T-helper 1 cell treated with Interleukin-12 subunit alpha and Interleukin-12 subunit beta and Interleukin-4 antibody, amounts not matched to agents 30 ng/mL and 1 ng/mL, for 36 hours (primary cell): ENCODE results near the gene TBC1D12. TPM values are rescaled to one million over a fixed set of nuclear protein-coding genes. Genes with fewer than 3 reads are reported as not detected.

Source experiments
- intact Hi-C: fragments of 100-400 bp; cut with micrococcal nuclease; formaldehyde crosslinking; loops from one replicate; pipeline ENCODE4 v1.15.1; 2024
- total RNA-seq: library from RNA; stranded (reverse); gene quantifications from 2 replicates; pipeline ENCODE4 v1.2.3, GENCODE V29; 2022

The TBC1D12 gene
- total RNA-seq, 1 donor from 2014 or later = 0.74 TPM

DNA sequence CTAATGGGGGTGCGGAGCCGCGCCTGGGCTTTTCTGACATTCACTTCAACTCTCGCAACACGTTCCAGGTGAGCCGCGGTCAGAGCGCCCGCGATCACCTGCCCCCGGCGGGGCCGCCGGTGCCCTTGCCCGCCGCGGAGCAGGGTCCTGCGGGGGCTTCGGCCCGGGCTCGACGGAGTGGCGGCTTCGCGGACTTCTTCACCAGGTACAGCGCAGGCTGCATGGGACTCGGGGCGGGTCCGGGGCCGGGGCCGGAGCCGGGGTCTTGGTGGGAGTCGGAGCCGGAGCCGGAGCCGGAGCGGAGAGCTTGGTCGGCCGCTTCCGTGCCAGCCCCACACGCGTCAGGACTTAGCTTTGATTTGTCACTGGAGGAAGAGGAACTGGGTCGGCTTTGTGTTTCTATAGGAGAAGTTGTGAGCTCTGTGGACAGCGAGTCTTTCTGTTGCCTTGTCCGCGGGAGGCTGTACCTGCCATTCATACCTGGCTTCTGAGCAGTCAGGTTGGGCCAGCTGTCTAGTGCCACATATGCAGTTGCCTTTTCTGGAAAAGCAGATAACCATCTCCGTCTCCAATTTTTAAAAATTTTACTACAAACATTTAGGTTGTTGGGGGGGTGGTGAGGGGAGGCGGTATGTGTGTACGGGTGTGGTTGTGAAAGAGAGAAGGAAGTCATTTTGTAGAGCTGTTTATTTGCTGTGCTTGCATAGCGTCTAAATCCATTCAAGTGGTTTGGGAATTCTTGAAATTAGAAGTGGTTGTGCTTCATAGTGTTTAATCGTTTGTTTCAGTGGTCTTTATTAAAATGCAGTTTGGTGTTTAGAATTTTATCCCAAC, 1.3 kb downstream of the TBC1D12 start:
- intact Hi-C loops = loop anchor here (1.0 kb wide), 1 partner anchor 142 kb away; the partner anchor contains the start of gene HELLS

DNA sequence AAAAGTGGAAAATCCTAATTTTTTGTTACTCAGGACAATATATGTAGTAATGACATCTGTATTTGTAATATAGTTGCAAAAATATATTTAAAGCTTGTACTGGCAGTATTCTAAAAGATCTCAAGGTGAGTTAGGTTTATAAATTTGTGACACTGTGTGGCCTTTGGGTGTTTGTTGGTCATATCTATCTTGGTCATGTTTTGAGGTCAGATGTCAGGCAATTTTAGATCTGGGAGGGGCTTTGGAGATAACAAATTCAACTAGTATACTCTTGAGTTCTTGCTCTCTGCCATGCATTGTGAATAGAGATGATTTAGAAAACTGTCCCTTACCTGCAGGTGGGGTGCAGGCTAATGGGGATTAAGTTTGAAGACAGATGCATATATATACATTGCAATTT, 3.1 kb downstream of the TBC1D12 start:
- intact Hi-C loops = no loop called here

DNA sequence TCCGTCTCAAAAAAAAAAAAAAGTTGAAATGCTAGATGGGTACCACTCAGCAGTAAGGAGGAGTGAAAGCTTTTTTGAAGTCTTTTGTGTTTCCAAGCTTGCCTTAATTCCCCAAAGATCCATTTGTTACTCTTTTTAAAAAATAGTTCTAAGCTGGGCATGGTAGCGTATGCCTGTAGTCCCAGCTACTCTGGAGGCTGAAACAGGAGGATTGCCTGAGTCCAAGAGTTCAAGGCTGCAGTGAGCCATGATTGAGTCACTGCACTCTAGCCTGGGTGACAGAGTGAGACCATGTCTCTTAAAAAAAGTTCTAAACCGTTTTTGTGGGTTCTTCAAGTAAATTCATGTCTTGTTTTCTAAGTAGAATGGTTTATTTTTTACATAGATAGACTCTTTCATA, 5.3 kb downstream of the TBC1D12 start:
- intact Hi-C loops = no loop called here

DNA sequence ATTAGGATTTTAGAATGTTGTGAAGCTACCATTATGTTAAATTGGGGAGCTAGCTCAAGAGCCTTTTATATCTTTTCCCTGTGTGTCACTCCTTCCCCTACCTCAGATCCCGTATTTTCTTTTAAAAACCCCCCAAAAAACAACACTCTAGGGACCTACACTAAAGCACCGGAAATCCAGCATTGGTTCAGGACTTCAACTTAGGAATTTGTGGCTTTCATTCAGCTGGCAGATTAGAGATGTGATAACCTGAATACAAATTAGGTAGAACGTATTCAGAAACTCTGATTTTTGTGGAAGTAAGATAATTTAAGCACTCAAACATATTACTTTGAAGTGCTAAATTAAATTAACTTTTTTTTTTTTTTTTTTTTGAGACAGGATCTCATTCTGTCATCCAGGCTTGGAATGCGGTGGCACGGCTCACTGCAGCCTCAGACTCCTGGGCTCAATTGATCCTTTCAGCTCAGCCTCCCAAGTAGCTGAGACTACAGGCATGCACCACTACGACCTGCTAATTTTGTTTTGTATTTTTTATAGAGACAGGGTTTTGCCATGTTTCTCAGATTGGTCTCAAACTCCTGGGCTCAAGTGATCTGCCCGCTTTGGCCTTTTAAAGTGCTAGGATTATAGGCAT, 6.8 kb downstream of the TBC1D12 start:
- intact Hi-C loops = no loop called here

DNA sequence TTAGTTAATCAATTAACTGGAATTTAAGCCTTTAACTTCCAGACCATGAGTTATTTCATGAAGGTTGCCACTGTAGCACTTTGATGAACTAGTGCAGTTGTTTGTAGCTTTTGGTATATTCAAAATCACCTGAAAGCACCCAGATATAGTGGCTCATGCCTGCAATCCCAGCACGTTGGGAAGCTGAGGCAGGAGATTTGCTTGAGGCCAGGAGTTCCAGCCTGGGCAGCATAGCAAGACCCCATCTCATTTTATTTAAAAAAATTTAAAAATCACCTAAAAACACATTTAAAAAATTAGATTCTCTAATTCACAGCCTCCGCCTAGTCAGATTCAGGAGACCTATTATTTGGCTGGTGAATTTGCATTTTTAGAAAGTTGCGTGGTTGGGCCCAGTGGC, 9.0 kb downstream of the TBC1D12 start:
- intact Hi-C loops = no loop called here

DNA sequence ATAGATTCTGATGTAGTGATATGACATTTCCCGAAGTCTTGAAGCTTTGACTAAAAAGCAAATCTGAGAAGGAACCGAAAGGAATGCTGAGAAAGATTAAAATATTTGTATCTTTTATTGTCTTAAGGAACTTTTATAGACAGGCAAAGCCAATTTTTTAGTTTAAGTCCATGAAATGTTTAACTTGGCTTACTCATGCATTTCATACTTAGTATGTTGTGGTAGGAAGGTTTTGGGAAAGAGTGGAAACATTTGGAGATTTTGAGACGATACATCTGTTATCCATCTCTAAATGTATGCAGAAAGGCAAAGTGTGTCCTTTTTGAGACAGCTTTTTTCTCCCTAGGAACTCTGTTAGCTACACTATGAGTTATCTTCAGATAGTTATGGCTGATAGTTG, 10.1 kb downstream of the TBC1D12 start:
- intact Hi-C loops = no loop called here

DNA sequence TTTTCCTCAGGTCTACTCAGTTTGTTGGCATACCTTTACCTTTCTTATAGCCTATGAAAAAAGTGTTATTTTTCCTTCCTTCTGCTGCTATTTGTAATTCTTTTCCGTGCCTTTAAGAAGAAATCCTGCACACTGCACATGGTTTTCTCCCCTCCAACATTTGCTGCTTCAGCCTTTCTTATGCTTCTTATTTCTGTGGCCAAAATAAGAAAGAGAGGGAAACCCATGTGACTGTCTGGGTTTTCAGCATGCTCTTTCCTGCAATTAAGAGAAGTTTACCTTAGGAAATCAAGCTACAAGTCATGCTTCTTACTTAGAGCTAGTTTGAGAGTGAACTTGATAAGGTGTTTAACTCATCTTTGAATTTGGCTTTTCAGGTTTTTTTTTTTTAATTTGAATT, 11.0 kb downstream of the TBC1D12 start:
- intact Hi-C loops = no loop called here

DNA sequence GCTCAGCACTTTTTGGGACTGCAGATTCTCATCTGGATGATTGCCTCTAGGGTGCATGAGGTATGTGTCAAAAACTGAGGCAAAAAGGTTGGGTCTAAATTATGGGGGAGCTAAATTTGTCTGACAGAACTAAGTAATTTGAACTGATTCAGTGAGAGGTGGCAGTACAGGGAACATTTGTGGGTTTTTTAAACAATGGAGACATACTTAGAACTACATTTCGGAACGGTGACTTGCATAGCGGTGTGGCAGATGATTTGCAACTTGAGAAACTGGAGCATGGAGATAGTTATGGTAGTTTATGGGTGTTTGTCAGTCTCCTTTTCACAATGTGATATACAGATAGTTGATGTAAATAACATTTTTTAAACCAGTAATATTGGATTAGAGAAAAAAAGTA, 14.6 kb downstream of the TBC1D12 start:
- intact Hi-C loops = no loop called here

DNA sequence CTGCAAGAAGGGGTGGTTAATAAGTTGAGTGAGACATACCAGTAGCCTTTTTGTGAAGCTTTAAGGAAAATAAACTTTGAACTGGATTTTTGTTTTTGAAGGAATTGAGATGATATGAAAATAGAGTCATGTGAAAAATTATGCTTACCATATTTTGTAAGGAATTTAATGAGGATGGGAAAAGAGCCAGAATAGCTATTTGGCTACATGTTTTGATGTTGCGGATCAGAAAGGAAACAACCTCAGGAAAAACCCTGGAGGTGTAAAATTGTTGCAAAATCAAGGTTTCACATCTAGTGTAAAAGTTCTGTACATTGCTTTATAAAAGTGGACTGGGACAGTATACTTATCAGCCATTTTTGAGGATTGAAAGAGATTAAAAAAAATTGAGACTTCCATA, 15.0 kb downstream of the TBC1D12 start:
- intact Hi-C loops = no loop called here

DNA sequence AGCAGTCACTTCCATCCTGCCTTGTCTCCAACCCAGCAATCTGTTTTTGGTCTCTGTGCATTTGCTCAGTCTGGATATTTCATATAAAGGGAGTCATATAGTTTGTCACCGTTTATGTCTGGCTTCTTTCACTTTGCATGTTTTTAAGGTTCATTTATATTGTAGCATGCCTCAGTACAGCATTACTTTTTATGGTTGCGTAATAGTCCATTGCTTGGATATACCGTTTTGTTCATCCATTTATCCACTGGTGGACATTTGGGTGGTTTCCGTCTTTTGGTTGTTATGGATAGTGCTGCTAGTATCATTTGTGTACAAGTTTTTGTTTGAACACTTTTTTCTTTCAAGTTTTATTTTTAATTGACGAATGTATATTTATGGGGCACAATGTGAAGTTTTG, 18.2 kb downstream of the TBC1D12 start:
- intact Hi-C loops = no loop called here

DNA sequence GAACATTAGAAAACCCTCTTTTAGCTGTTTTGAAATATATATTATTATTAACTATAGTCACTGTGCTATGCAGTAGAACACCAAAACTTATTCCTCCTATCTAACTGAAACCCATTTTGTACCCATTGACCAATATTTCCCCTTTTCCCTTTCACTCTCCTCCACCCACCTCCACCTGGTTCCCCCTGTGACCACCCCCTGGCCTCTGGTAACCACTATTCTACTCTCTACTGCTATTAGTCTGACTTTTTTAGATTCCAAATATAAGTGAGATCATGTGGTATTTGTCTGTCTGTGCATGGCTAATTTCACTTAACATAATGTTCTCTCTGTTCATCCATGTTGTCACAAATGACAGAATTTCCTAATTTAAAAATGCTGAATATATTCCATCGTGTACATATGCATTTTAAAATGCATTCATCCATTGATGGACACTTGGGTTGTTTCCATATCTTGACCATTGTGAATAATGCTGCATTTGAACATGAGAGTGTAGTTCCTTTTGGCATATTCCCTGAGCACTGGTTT, 18.7 kb downstream of the TBC1D12 start:
- intact Hi-C loops = no loop called here

DNA sequence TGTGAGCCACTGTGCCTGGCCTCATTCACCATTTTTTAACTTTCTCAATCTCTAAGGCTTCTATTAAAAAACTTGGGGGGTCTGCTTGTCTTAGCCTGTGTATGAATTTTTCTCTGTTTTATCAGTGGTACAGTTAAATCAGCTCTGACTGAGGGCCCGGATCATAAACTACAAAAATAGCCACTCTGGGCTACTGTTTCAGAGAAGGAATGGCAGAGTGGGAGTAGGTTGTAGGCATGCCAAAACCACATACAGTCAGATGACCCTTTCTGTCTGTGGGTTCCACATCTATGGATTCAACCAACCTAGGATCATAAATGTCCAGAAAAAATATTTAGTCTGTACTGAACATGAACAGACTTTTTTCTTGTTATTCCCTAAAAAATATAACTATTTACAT, 21.3 kb downstream of the TBC1D12 start:
- intact Hi-C loops = no loop called here

DNA sequence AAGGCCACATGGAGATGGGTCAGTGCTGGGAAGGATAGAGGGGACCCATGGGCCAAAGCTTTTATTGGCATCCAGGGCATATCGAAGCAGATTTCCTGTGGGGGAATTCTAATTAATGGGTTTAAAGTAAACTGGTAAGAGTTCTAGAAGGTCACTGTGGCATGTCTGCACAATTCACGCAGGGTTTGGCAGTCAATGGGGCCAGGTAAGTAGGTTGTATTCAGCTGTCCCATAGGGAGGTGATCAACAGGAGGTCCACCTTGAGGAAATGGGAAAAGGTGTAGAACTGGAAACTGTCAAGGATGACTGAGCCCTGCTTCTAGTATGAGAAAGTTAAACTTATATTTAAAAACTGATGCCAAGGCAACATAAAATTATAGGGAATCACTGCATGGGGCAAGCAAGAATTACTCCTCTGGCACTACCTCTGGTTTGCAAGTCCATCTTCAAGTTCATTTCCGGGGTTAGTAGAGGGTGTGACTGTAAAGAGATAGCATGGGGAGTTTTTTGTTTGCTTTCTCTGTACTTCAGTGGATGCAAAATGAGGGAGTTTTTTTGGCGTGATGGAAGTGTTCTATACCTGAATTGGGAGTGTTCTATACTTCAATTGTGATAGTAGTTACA, 22.5 kb downstream of the TBC1D12 start:
- intact Hi-C loops = no loop called here

DNA sequence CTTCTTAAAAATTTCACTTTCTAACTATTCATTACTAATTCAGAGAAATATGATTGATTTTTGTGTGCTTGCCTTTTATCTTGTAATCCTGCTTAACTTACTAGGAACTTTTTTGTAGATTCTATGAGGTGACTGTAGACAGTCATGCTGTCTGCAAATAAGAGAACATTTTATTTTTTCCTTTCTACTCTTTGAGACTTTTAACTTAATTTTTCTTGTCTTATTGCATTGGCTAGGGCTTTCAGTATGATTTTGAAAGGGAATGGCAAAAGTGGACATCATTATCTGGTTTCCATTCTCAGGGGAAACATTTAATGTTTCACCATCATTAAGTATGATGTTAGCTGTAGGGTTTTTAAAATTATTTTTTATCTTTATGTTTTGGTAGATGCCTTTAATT, 23.6 kb downstream of the TBC1D12 start:
- intact Hi-C loops = no loop called here

DNA sequence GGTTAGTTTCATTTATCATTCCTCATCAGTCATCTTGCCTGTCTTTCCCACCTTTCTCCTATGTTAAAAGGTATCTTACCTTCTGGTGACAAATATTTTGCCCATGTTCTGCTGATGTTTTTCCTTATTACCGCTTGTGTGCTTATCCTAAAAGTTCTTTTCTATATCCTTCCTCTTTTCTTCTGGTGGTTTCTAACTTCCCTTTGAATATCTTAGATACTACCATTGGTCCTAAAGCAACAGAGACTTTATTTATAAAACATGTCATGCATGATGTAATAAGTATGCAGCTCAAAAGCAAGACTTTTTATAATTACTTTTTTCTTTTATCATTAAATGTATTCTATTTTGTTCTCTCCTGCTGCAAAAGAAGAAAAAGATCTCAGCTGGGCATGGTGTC, 24.8 kb downstream of the TBC1D12 start:
- intact Hi-C loops = no loop called here

DNA sequence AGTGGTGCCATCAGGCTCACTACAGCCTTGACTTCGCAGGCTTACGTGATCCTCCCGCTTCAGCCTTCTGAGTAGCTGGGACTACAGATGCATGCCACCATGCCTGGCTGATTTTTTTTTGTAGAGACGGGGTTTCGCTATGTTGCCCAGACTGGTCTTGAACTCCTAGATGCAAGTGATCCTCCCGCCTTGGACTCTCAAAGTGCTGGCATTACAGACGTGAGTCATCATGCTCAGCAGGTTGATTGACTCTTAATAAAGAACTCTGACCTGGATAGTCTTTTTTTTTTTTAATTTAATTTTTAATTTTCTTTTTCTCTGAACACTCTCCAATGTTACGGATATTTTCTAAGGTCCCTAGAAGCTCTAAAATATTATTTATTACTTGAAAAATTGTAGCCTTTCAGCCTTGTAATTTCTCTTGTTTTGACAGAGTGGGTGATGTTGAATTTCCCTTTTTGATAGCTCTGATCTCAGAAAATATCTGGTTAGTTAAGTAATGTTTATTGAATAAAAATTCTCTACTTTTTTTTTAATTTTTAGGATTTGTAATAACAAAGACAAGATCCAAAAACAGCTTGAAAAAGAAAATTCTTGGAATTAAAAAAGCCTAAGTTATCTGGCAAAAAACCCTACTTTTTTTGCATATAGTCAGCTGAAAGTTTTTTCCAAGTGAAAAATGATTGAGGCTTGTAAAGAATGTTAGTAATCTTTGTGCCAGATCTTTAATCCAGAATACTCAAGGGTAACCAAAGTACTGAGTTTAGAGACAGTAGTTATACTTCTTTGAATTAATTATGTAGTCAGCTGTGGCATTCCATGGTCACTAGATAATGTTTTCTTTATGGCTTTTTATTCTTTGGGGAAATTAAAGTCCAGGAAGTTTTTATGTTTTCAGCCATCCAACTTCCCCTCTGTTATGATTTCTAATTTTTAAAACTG, 26.7 kb downstream of the TBC1D12 start:
- intact Hi-C loops = no loop called here

DNA sequence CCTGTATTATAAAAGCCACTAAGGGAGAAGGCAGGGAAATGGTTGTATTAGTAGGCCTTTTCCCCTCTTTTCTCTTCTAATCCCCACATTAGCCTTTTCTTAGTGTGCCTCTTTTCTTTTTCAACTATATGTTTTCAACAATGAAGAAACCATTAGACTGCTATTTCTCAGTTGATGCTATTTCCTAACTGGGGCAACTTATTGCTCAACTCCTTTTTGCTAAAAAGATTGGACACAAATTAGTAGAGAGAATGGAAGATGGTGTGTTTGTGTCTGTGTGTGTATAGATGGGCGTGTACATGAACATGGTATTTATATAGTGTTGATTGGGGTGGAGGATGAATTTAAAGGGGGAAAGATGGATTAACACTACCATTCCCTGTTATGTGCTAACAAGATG, 28.4 kb downstream of the TBC1D12 start:
- intact Hi-C loops = no loop called here

DNA sequence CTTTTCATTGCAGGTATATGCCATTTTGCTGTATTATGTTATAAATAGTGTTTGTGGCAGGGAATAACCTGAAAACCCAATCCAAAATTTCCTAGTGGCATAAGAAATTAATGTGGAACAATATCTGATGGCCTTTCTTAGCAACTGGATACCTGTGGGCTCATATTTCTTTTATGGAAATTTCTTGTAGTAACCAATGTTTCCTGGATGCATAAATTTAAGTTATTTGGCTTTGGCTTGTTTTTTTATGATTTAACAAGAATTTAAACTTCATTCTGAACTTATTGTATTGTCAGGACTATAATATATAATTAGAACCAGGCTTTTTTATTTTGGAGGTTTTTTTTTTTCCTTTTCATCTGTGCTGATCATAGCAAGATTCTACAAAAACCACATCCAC, 30.1 kb downstream of the TBC1D12 start:
- intact Hi-C loops = no loop called here

DNA sequence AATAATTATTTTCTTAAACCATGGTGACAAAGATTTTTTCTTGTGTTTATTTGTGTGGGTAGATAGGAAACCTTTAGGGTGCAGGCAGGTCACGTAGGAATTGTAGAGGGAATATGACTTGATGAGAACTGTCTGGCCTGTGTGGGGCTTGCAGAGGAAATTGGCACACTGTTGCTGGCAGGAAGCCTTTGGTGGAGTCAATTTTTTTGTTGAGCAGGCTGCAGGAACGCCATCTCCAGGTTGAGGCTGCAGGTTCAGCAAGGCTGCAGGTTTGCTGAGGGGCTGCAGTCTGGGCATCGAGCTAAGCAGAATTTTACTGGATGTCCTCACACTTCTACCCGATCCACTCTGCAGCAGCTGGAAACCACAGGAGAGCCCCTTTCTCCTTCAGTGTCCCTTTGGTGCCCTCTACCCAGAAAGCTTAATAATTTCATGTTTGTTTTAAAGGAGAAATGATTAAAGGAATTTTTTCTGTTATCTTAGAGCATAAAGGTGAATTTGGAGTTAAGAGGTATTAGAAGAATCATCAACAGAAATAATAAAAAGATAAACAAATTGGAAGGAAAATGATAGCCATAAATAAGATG, 37.0 kb downstream of the TBC1D12 start:
- intact Hi-C loops = no loop called here

DNA sequence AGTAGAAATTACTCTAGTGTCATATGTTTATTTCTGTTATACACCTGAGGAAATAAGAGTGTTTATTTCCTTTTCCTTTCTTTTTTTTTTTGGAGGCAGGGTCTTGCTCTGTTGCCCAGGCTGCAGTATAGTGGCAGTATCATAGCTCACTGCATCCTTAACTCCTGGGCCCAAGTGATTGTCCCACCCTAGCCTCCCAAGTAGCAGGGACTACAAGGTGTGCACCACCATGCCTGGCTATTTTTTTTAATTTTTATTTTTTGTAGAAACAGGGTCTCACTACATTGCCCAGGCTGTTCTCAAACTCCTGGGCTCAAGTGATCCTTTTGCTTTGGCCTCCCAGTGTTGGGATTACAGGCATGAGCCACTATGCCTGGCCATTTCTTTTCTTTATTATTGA, 37.8 kb downstream of the TBC1D12 start:
- intact Hi-C loops = loop anchor here (5.0 kb wide), 2 partner anchors 78 to 523 kb away; partner anchors contain the start of gene NOC3L

DNA sequence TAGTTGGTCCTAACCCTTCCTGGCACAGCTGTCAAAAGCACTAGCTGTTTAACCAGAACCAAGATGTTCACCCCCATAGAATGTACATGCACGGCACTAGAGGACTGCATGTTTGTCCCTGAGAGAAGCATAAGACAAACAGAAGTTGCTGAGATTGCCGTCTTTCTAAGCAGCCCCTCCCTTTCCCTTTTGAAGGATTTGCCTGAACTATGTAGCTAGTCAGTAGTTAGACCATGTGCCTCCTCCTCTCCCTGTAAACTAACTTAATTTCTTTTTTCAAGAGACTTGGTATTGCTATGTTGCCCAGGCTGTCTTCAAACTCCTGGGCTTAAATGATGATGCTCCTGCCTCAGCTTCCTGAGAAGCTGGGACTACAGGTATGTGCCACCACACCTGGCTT, 40.7 kb downstream of the TBC1D12 start:
- intact Hi-C loops = loop anchor here (5.0 kb wide), 2 partner anchors 81 to 526 kb away; partner anchors contain the start of gene NOC3L
